Uterus (tissue), 2 donors: ENCODE data around the gene EHD1.

Experiments used
- POLR2A ChIP-seq, 2 donors: fragments of 450-650 bp; IDR thresholded peaks; one replicate each; pipeline ENCODE4 v1.6.1; 2016; ENCODE audit warnings: antibody characterized with exemption in 2 of 2, mild to moderate bottlenecking in 1 of 2, moderate library complexity in 1 of 2
- TF ChIP-seq, protein P1 (sequence below), 4 experiments: fragments of 200-600 bp in 2 of 4; fragments of 450-650 bp in 2 of 4; sonication (generic) in 2 of 4; IDR thresholded peaks; one replicate each; pipeline ENCODE4 v1.5.1; 2016 to 2019; ENCODE audit warnings: antibody characterized with exemption in 4 of 4, mild to moderate bottlenecking in 2 of 4, moderate library complexity in 1 of 4

GRCh38 chr11:64925536-64926436, 47.4 kb upstream of the EHD1 start:
- TF ChIP-seq, protein P1, sequence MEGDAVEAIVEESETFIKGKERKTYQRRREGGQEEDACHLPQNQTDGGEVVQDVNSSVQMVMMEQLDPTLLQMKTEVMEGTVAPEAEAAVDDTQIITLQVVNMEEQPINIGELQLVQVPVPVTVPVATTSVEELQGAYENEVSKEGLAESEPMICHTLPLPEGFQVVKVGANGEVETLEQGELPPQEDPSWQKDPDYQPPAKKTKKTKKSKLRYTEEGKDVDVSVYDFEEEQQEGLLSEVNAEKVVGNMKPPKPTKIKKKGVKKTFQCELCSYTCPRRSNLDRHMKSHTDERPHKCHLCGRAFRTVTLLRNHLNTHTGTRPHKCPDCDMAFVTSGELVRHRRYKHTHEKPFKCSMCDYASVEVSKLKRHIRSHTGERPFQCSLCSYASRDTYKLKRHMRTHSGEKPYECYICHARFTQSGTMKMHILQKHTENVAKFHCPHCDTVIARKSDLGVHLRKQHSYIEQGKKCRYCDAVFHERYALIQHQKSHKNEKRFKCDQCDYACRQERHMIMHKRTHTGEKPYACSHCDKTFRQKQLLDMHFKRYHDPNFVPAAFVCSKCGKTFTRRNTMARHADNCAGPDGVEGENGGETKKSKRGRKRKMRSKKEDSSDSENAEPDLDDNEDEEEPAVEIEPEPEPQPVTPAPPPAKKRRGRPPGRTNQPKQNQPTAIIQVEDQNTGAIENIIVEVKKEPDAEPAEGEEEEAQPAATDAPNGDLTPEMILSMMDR (IDR thresholded peaks at IDR 0.05): no peak
- no peak for TF ChIP-seq POLR2A (IDR thresholded peaks at IDR 0.05)
